Kasumi-1 (cell line): ENCODE data around the gene SLC19A2.
A peak's percentile ranks its signal among the peaks of the same experiment; 100 is the strongest.

Experiments used
- DNase-seq, 2 experiments: peaks; one replicate each; lab custom pipeline; 2025; lab: John Stamatoyannopoulos, UW

SLC19A2 gene

GRCh38 chr1:169475806-169476387 lies 9.8 kb downstream of the SLC19A2 start:
- DNase-seq = no peak

- no peak for DNase-seq
Observed at GRCh38 chr1:169474302-169474995, 11.3 kb downstream of the SLC19A2 start.

GRCh38 chr1:169473347-169473746 lies 12.4 kb downstream of the SLC19A2 start:
- no peak for DNase-seq

- DNase-seq = no peak
Observed at GRCh38 chr1:169472738-169473137, 13.0 kb downstream of the SLC19A2 start.

- DNase-seq = no peak
Observed at GRCh38 chr1:169468982-169469381, 16.8 kb downstream of the SLC19A2 start.

- peak; percentile 47 to 72 for DNase-seq
Observed at GRCh38 chr1:169466259-169467230, 19.2 kb downstream of the SLC19A2 start.

GRCh38 chr1:169465281-169465680 lies 20.5 kb downstream of the SLC19A2 start:
- DNase-seq = no peak

- no peak for DNase-seq
Observed at GRCh38 chr1:169462385-169462784, 23.4 kb downstream of the SLC19A2 start.

- no peak for DNase-seq
Observed at GRCh38 chr1:169461390-169462000, 24.2 kb downstream of the SLC19A2 start.

- no peak for DNase-seq
Observed at GRCh38 chr1:169460191-169460833, 25.4 kb downstream of the SLC19A2 start.

GRCh38 chr1:169457443-169457842 lies 28.3 kb downstream of the SLC19A2 start:
- DNase-seq = no peak

- DNase-seq = no peak
Observed at GRCh38 chr1:169456029-169456428, 29.7 kb downstream of the SLC19A2 start.

- no peak for DNase-seq
Observed at GRCh38 chr1:169452921-169453320, 32.8 kb downstream of the SLC19A2 start.

GRCh38 chr1:169451218-169451824 lies 34.4 kb downstream of the SLC19A2 start:
- no peak for DNase-seq

- no peak for DNase-seq
Observed at GRCh38 chr1:169443923-169444322, 41.8 kb downstream of the SLC19A2 start.

GRCh38 chr1:169427081-169427641 lies 58.6 kb downstream of the SLC19A2 start, which contains the start of gene CCDC181:
CCDC181 (minus strand) TSS chr1:169427474; CDS start chr1:169424927, 2,547 bp downstream.
- DNase-seq = peak; percentile 16 to 43

GRCh38 chr1:169426174-169426705 lies 59.5 kb downstream of the SLC19A2 start:
- no peak for DNase-seq

GRCh38 chr1:169421309-169421708 lies 64.4 kb downstream of the SLC19A2 start:
- DNase-seq = no peak

GRCh38 chr1:169414952-169415351 lies 70.8 kb downstream of the SLC19A2 start:
- DNase-seq = no peak
